Adrenal gland (tissue), 12 donors: ENCODE results near the gene ZNF91. TPM values are rescaled to one million over a fixed set of nuclear protein-coding genes. Genes with fewer than 3 reads are reported as not detected.

Source experiments
- DNase-seq, 7 donors: peaks; one replicate each; pipeline ENCODE4 v3.0.0-alpha.2; 2019 to 2020
- H3K27ac ChIP-seq, 5 donors: fragments of 200-600 bp; sonication (generic) in 4 of 5; 1 replicate in 3 of 5; 2 replicates in 2 of 5; pipeline versions ENCODE4 v1.5.1 to v1.8.0; 2016 to 2020; ENCODE audit warnings: mild to moderate bottlenecking in 1 of 5
- H3K27me3 ChIP-seq: fragments of 200-600 bp; 2 replicates; pipeline ENCODE4 v1.8.0; 2021
- H3K36me3 ChIP-seq, 2 donors: fragments of 200-600 bp; replicated peaks in 1 of 2; 1 replicate in 1 of 2; 2 replicates in 1 of 2; pipeline versions ENCODE4 v1.5.1 to v1.8.0; 2018 to 2022
- H3K4me1 ChIP-seq, 2 donors: fragments of 200-600 bp; replicated peaks in 1 of 2; 1 replicate in 1 of 2; 2 replicates in 1 of 2; pipeline versions ENCODE4 v1.5.1 to v1.8.0; 2018 to 2021
- H3K4me3 ChIP-seq, 4 donors: fragments of 200-600 bp; sonication (generic) in 3 of 4; one replicate each; pipeline ENCODE4 v1.5.1; 2016 to 2018
- H3K9me3 ChIP-seq, 3 donors: fragments of 200-600 bp; sonication (generic) in 1 of 3; replicated peaks in 1 of 3; 1 replicate in 2 of 3; 2 replicates in 1 of 3; pipeline versions ENCODE4 v1.5.1 to v1.8.0; 2016 to 2021
- CTCF ChIP-seq, 6 experiments: fragments of 450-650 bp in 4 of 6; fragments of 200-600 bp in 2 of 6; sonication (generic) in 1 of 6; IDR thresholded peaks; 1 replicate in 5 of 6; 2 replicates in 1 of 6; pipeline versions ENCODE4 v1.5.1 to v1.8.0; 2016 to 2021; ENCODE audit warnings: antibody characterized with exemption in 6 of 6, mild to moderate bottlenecking in 2 of 6, moderate library complexity in 1 of 6
- POLR2A ChIP-seq, 2 donors: fragments of 450-650 bp; IDR thresholded peaks; one replicate each; pipeline ENCODE4 v1.6.1; 2017; ENCODE audit warnings: antibody characterized with exemption in 2 of 2, mild to moderate bottlenecking in 2 of 2, moderate library complexity in 1 of 2
- WGBS, 4 donors: extraction: QIAGEN DNeasy Blood & Tissue Kit in 2 of 4; methylation state at CpG; one replicate each; pipeline versions ENCODE4 v1.1.5 to v1.1.7; 2013 to 2017; 5-methylcytosine and 5-hydroxymethylcytosine counted together
- intact Hi-C, 2 donors: fragments of 100-400 bp; cut with DNase I; formaldehyde crosslinking; loops; one replicate each; pipeline versions ENCODE4 v1.14.1 to v1.15.0; 2022 to 2023
- polyA plus RNA-seq, 3 donors: library from polyadenylated mRNA; stranded (reverse); fragments of 200-250 nt in 2 of 3; fragments of 350-450 nt in 1 of 3; fragmentation: Illumina TruSeq in 1 of 3; extraction: RNeasy Lipid Tissue Mini Kit (QIAGEN cat#74804) in 1 of 3; gene quantifications; one replicate each; pipeline ENCODE4 v1.2.3, GENCODE V29; 2013 to 2014
- total RNA-seq, 9 donors: library from RNA; depleted of rRNA in 4 of 9; stranded (reverse); fragments of >200 nt in 4 of 9; fragments of 120-200 nt in 1 of 9; fragmentation: NEBNext Ultra II Directional in 1 of 9; extraction: Animal tissue kit (Norgen Biotek cat#: 25700) in 1 of 9; gene quantifications; one replicate each; pipeline versions ENCODE4 v1.1.0 to v1.2.4, GENCODE V29; 2013 to 2023
- donor health status: healthy with polysubstance abuse.
- donor health status: Bipolar disorder and iron deficiency.
- donor health status: DM: yes; HTN: yes; CAD: no.
- donor health status: DM: no; HTN: no; CAD: no.
- donor health status: DM: no; HTN: no; CAD: no.
- donor health status: DM: yes; HTN: yes; CAD: no.

Gene ZNF91
- total and polyA plus RNA-seq, 12 donors, result 12.9 to 81.1 (median 35.8) TPM

- no peak for TF ChIP-seq CTCF (IDR thresholded peaks at IDR 0.05)
- TF ChIP-seq POLR2A (IDR thresholded peaks at IDR 0.05), result no peak
- Histone ChIP-seq H3K27ac (no peak overlapping the region), H3K27me3 (no peaks in the 10 kb centered on the region), H3K4me3 (no peak overlapping the region), H3K4me1 (no peaks in the 10 kb centered on the region), H3K9me3 (no peaks in the 10 kb centered on the region), H3K36me3 (no peaks in the 10 kb centered on the region)
- WGBS, 4 donors, result 40 to 80% (median 66%) methylated on average over 1 of the region's 1 CpG
- intact Hi-C loops, result no loop called here
- no peak for DNase-seq
Observed at GRCh38 chr19:23312515-23312914, 82.8 kb downstream of the ZNF91 start.

GRCh38 chr19:23311551-23311950 is 83.7 kb downstream of the ZNF91 start:
- Histone ChIP-seq H3K9me3 (no peaks in the 10 kb centered on the region), H3K36me3 (no peaks in the 10 kb centered on the region), H3K4me1 (no peaks in the 10 kb centered on the region), H3K27me3 (no peaks in the 10 kb centered on the region), H3K4me3 (no peak overlapping the region), H3K27ac (no peak overlapping the region)
- no peak for DNase-seq
- TF ChIP-seq POLR2A (IDR thresholded peaks at IDR 0.05) (no peak), CTCF (IDR thresholded peaks at IDR 0.05) (no peak)
- intact Hi-C loops, result no loop called here
- WGBS, 4 donors, result 73 to 89% (median 84%) methylated on average over 3 of the region's 3 CpGs

- no peak for TF ChIP-seq POLR2A (IDR thresholded peaks at IDR 0.05)
- no peak for TF ChIP-seq CTCF (IDR thresholded peaks at IDR 0.05)
- 88 to 97% (median 93%) methylated on average over 2 of the region's 2 CpGs for WGBS, 4 donors
- no peaks in the 10 kb centered on the region for H3K36me3 ChIP-seq
Observed at GRCh38 chr19:23310729-23311211, 84.5 kb downstream of the ZNF91 start.

GRCh38 chr19:23309926-23310325 is 85.3 kb downstream of the ZNF91 start:
- Histone ChIP-seq H3K27me3 (no peaks in the 10 kb centered on the region), H3K27ac (no peak overlapping the region), H3K9me3 (no peaks in the 10 kb centered on the region), H3K4me3 (no peak overlapping the region), H3K36me3 (no peaks in the 10 kb centered on the region), H3K4me1 (no peaks in the 10 kb centered on the region)
- DNase-seq, result no peak
- intact Hi-C loops, result no loop called here
- WGBS, 4 donors, result 88 to 100% (median 95%) methylated on average over 1 of the region's 1 CpG
- no peak for TF ChIP-seq POLR2A (IDR thresholded peaks at IDR 0.05)
- no peak for TF ChIP-seq CTCF (IDR thresholded peaks at IDR 0.05)

More at GRCh38 chr19:23310729-23311211, 84.5 kb downstream of the ZNF91 start:
- Histone ChIP-seq H3K27me3 (no peaks in the 10 kb centered on the region), H3K4me3 (no peak overlapping the region), H3K9me3 (no peaks in the 10 kb centered on the region), H3K4me1 (no peaks in the 10 kb centered on the region), H3K27ac (no peak overlapping the region)
- intact Hi-C loops, result no loop called here
- DNase-seq, result no peak
